Measurements from ENCODE around the gene COL23A1.

COL23A1 gene

GRCh38 chr5:178212241-178213002 is 377.8 kb downstream of the COL23A1 start:
- no peak overlapping the region for H3K4me3 ChIP-seq (ENCODE audit: low read depth, low read length)
- no peak for TF ChIP-seq CTCF (conservative IDR thresholded peaks at IDR 0.05; ENCODE audit: low read depth, low read length)
- DNase-seq (ENCODE audit: low read depth), result no peak

GRCh38 chr5:178211095-178212048 is 378.8 kb downstream of the COL23A1 start:
- no peak overlapping the region for H3K4me3 ChIP-seq (ENCODE audit: low read depth, low read length)
- no peak for DNase-seq (ENCODE audit: low read depth)
- TF ChIP-seq CTCF (conservative IDR thresholded peaks at IDR 0.05; ENCODE audit: low read depth, low read length), result no peak

- no peak for DNase-seq (ENCODE audit: low read depth)
- H3K4me3 ChIP-seq (ENCODE audit: low read depth, low read length), result no peak overlapping the region
Observed at GRCh38 chr5:178210686-178211085, 379.5 kb downstream of the COL23A1 start.

GRCh38 chr5:178210073-178210535 is 380.1 kb downstream of the COL23A1 start:
- no peak overlapping the region for H3K4me3 ChIP-seq (ENCODE audit: low read depth, low read length)
- TF ChIP-seq CTCF (conservative IDR thresholded peaks at IDR 0.05; ENCODE audit: low read depth, low read length), result no peak
- DNase-seq (ENCODE audit: low read depth), result no peak

More at GRCh38 chr5:178210686-178211085, 379.5 kb downstream of the COL23A1 start:
- no peak for TF ChIP-seq CTCF (conservative IDR thresholded peaks at IDR 0.05; ENCODE audit: low read depth, low read length)

GRCh38 chr5:178209334-178210072 is 380.7 kb downstream of the COL23A1 start:
- TF ChIP-seq CTCF (conservative IDR thresholded peaks at IDR 0.05; ENCODE audit: low read depth, low read length), result no peak
- no peak for DNase-seq (ENCODE audit: low read depth)
- H3K4me3 ChIP-seq (ENCODE audit: low read depth, low read length), result no peak overlapping the region

GRCh38 chr5:178208540-178209227 is 381.5 kb downstream of the COL23A1 start:
- peak; percentile 41 for TF ChIP-seq CTCF (conservative IDR thresholded peaks at IDR 0.05; ENCODE audit: low read depth, low read length)
- no peak overlapping the region for H3K4me3 ChIP-seq (ENCODE audit: low read depth, low read length)
- no peak for DNase-seq (ENCODE audit: low read depth)
